ENCODE data around the gene NEAT1.

Gene NEAT1

DNA sequence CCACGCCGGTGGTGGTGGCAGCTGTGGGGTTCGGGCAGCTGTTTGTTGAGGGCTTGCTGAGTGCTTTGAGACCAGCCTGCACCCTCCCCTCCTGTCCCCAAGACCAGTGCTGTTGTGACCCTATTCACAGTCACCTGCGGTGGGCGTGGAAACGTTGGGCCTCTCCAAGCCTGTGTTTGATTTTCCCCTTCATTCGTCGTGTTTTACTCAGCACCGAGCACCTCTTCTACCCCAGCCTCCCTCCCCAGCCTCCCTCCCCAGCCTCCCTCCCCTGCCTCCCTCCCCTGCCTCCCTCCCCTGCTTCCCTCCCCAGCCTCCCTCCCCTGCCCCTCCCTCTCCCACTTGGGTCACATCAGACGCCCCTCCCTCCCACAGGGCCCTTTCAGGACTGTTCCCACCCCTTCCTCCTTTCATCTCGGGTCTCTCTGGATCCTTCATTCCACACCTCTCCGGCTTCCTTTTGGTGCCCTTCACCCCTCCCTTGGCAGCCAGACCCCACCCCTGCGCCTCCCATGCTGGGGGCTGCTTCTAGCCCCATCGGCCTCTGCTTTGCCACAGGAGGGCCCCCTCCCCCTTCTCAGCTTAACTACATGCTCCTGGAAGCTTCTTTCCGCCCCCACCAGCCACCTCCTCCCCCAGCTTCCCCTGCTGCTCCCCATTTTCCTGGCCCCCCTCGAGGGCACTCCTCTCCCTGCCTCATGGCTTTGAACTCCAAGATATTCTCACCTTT is 21.4 kb upstream of the NEAT1 start:
- DNase-seq (ENCODE audit: insufficient read length, low spot score): no peak
- FAIRE-seq: no peak
- TF ChIP-seq, protein P1, sequence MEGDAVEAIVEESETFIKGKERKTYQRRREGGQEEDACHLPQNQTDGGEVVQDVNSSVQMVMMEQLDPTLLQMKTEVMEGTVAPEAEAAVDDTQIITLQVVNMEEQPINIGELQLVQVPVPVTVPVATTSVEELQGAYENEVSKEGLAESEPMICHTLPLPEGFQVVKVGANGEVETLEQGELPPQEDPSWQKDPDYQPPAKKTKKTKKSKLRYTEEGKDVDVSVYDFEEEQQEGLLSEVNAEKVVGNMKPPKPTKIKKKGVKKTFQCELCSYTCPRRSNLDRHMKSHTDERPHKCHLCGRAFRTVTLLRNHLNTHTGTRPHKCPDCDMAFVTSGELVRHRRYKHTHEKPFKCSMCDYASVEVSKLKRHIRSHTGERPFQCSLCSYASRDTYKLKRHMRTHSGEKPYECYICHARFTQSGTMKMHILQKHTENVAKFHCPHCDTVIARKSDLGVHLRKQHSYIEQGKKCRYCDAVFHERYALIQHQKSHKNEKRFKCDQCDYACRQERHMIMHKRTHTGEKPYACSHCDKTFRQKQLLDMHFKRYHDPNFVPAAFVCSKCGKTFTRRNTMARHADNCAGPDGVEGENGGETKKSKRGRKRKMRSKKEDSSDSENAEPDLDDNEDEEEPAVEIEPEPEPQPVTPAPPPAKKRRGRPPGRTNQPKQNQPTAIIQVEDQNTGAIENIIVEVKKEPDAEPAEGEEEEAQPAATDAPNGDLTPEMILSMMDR (IDR thresholded peaks at IDR 0.05; ENCODE audit: insufficient read depth, missing control alignments): no peak

DNA sequence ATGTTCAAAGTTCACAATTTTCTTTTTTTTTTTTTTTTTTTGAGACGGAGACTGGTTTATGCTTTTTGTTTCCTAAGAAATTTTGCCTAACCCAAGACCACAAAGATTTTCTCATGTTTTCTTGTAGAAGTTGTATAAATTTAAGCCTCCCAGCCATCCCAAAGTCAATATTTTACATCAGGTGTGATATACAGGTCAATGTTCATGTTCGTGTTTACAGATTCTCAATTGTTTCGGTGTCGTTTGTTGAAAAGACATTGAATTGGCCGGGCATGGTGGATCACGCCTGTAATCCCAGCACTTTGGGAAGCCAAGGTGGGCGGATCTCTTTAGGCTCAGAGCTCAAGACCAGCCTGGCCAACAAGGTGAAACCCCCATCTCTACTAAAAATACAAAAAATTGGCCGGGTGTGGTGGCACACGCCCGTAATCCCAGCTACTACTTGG is 20.8 kb upstream of the NEAT1 start:
- TF ChIP-seq, protein P1 (IDR thresholded peaks at IDR 0.05; ENCODE audit: insufficient read depth, missing control alignments): no peak

DNA sequence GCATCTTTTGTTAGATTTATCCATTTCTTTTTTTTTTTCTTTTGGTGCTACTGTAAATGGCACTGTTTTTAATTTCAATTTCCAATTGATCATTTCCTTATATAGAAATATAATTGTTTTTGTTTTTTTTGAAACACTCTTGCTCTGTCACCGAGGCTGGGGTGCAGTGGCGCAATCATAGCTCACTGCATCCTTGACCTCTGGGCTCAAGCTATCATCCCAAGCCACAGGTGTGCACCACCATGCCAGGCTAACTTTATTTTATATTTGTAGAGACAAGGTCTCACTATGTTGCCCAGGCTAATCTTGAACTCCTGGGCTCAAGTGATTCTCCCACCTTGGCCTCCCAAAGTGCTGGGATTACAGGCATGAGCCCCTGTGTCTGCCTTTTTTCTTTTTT is 19.8 kb upstream of the NEAT1 start:
- FAIRE-seq: no peak
- TF ChIP-seq, protein P1 (IDR thresholded peaks at IDR 0.05; ENCODE audit: insufficient read depth, missing control alignments): no peak
- no peak for DNase-seq (ENCODE audit: insufficient read length, low spot score)

More for the DNA sequence above, 20.8 kb upstream of the NEAT1 start:
- DNase-seq (ENCODE audit: insufficient read length, low spot score) (no peak), FAIRE-seq (no peak)

DNA sequence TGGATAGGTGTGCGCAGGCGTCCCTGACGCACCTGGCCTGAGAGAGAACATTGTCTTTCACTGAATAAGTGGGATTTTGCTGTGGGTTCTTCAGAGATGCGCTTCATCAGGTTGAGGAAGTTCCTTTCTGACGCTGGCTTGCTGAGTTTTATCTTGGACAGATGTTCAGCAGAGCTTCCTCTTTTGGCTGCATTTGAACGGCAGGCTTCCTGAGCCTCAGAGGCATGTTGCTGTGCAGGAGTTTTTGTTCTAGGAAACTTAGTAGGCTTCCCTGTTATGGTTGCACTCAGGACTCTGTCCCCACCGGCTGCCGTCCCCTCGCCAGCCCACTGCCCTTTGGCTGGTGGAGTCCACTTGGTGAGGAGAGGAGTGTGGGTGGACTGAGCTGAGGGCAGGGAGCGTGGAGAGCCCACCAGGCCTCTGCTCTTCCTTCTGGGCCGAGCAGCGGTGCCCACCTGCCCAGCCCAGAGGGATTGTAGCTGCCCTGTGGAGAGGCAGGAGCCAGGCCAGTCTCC is 18.9 kb upstream of the NEAT1 start:
- no peak for DNase-seq (ENCODE audit: insufficient read length, low spot score)
- TF ChIP-seq, protein P1 (IDR thresholded peaks at IDR 0.05; ENCODE audit: insufficient read depth, missing control alignments): no peak
- FAIRE-seq: no peak

DNA sequence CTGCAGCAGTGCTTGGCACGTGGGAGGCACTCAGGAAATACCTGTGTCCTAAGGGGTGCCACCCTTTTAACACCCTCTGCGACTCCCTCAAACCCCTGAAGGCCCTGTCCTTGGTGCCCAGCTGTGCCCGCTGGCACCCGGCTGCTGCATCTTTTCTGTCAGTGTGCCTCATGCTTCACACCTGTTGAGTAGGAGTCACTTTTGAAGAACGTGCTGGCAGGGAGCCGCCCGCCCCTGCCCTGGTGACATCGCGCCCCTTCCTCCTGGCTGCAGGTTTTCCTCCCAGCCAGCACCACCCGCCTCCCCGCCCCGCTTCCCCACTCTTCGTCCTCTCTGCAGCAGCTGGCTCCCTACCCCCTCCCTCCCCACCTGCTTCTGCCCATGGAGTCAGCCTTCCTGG is 18.4 kb upstream of the NEAT1 start:
- TF ChIP-seq, protein P1 (IDR thresholded peaks at IDR 0.05; ENCODE audit: insufficient read depth, missing control alignments): no peak
- DNase-seq (ENCODE audit: insufficient read length, low spot score): no peak
- no peak for FAIRE-seq

DNA sequence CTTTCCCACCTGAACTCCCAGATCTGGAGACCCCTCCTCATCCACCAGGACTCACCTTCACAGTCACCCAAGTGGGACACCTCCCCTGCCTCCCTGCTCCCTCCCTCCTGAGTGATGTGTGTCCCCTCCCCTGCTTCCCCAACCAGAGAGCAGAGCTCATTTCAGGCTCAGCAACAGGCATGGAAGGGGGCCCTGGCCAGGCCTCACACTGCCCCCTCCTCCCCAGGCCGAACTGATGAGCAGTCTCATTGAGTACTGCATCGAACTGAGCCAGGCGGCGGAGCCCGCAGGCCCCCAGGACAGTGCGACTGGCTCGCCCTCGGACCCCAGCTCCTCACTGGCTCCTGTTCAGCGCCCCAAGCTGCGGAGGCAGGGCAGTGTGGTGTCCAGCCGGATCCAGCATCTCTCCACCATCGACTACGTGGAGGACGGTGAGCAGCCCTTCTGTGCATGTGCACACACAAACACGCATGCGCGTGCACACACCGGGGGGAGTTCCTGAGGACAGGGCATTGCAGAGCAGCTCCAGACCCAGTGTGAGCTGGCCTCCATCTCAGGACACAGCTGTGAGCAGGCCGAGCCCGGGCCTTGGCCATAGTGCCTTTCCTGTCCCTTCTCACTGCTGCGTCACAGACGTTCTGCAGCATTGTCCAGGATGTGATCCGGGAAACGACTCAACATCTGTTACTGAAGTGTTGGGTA is 17.8 kb upstream of the NEAT1 start:
- DNase-seq (ENCODE audit: insufficient read length, low spot score): no peak
- FAIRE-seq: no peak
- TF ChIP-seq, protein P1 (IDR thresholded peaks at IDR 0.05; ENCODE audit: insufficient read depth, missing control alignments): no peak
